ENCODE data around the gene GAS6.
"Not testable (repeated sequence)": the region's sequence is repeated elsewhere in the genome, so short reads cannot be mapped to it uniquely, and the experiment has no call there.

GAS6 gene

DNA sequence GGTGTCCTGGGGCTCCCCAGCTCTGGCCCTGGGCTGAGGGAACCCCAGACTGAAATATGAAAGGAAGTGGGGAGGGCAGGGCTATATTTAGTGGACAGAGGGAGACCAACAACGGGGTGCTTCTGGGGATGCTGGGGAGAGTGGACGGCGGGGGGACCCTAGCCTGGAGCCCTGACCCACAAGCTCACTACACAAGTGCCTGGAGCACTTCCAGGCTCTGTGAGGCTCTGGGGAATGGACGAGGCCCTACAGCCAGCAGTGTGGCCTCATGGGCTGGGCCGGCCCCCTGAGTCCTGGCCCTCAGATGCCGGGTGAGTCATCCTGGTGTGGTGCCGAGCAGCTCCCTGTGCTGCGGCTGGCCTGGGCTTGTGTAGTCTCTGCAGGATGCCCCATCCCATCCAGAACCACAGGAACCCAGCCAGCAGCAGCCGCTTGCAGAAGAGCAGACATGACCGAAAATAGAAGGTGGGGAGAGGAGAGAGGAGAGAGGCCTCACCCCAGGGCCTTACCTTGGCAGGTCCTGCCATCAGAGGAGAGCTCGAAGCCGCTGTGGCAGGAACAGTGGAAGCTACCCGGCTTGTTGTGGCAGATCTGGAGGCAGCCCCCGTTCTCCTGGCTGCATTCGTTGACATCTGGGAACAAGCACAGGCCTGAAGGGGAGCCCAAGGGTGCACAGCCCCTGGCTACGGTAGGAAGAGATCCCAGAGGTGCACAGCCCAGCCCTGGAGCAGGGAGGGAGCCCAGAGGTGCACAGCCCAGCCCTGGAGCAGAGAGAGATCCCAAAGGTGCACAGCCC lies 26.1 kb downstream of the GAS6 start:
- DNase-seq (ENCODE audit: low read depth): no peak

DNA sequence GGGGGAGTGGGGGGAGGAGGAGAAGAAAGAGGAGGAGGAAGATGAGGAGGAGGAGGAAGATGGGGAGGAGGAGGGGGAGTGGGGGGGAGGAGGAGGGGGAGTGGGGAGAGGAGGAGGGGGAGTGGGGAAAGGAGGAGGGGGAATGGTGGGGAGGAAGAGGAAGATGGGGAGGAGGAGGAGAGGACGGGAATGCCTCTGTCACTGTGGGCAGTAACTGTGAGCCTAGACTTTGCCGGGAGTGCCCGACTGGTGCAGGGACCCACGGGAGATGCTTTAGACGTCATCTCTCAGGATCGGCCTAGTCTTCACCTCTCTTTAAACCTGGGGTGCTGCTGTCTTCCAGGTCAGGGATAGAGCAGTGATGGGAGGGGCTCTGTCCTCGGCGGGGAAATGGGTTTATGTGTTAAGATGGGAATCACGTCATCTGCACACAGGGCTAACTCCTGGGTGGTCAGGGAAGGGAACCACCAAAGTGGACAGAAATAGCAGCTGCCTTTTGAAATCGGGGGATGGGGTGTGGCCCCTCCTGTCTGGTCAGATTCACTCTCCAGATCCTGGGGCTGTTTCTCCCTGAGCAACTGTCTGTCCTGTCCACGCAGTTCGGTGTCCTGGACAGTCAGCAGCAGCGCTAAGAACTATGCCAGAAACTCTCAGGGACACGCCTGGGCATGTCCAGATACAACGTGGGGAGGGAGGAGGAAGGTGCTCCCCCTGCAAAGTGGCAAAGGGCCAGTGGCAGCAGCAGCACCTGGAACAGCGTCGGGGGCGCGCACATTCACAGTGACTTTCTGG lies 26.9 kb downstream of the GAS6 start:
- no peak for DNase-seq (ENCODE audit: low read depth)

DNA sequence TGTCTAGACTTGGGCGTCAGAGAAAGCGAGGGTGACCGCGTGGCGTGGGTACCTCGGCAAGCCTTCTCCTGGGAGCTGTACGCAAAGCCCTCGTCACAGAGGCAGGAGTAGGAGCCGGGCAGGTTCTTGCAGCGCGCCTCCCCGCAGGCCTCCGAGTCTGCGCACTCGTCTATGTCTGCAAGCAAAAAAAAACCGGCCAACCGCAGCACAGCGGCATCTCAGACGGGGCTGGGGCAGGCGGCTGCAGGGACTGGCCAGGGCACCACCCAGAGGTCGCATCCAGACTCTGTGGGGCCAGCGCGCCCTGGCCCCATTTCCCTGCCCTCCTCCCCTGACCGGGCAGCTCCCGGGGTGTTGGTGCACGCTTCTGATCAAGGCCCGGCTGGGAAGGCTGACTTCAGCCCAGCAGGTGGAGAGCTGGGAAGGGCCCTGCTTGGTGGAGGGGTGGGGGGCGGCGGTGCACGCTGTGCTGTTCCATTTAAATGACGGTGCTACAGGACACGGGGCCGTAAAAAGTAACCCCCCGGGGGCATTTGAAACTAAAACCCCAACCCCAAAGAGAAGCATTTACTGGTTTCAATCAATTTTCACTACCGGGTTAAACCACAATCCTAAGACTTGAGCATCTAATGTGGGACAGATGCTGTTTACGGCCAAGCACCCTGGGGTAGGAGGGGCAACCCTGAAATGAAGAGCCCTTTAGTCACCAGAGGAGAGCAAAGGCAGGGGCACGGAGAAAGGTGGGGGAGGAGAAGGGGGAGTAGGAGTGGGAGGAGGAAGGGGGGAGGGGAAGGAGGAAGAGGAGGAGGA lies 28.2 kb downstream of the GAS6 start:
- no peak for DNase-seq (ENCODE audit: low read depth)

DNA sequence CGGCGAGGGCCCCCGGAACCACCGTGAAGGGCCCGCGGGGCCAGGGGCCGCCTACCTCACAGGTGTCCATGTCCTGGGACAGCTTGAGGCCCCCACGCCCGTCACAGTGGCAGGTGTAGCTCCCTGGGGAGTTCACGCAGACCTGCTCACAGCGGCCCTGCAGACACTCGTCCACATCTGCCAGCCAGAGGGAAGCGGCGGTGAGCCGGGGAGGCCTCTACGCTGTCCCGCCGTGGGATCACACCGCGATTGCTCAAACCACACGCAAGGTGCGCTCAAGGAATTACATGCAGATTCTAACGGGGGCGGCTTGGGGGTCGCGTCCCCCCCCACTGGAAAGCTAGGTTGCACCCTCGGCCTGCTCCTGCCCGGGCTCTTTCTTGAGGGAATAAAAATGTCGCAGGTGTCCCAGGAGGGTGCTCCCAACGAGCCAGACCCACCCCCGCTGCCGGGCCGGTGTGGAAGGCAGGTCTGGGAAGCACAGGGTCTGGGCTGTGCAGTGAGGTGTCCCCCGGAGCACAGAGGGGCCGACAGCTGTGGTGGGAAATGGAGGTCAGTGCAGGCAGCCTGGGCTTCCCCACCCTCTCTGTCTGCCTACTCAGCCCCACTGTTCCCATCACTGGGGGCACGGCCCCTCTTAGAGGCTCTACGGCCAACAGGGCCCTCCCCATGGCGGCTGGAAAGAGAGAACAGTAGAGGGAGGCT lies 29.2 kb downstream of the GAS6 start:
- DNase-seq (ENCODE audit: low read depth): no peak

DNA sequence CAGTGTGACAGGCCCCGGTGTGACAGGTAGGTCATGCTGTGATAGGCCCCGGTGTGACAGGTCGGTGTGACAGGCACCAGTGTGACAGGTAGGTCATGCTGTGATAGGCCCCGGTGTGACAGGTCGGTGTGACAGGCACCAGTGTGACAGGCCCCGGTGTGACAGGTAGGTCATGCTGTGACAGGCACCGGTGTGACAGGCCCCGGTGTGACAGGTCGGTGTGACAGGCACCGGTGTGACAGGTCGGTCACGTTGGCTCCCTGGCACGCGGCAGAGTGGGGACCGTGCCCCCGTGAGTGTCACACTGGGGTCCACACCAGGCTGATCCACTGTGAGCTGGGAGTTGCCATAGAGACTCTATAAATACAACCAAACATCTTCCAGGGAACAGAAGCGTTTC lies 29.9 kb downstream of the GAS6 start:
- DNase-seq (ENCODE audit: low read depth): not testable (repeated sequence)

DNA sequence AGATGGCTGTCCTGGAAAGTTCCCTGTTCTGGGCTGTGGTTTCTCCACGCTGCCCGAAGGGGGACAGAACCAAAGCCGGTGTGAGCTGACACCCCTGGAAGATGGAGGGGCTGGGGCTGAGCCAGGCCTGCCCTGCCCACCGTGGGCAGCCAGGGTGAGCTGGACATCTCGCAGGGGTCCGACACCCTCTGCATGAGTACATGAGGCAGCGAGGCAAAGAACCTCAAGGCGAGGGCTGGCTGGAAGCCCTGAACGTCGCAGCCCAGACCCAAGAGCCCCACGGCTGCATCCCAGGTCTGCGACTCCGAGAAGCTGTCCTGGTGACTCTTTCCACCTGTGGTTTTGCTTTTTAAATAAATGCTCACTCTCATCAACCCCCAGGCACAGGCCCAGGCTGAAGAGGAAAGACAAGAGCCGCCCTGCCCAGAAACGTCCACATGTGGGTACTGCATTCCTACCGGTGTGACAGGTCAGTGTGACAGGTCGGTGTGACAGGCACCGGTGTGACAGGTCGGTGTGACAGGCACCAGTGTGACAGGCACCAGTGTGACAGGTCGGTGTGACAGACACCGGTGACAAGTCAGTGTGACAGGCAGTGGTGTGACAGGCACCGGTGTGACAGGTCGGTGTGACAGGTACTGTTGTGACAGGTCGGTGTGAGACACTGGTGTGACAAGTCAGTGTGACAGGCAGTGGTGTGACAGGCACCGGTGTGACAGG lies 30.6 kb downstream of the GAS6 start:
- no peak for DNase-seq (ENCODE audit: low read depth)

DNA sequence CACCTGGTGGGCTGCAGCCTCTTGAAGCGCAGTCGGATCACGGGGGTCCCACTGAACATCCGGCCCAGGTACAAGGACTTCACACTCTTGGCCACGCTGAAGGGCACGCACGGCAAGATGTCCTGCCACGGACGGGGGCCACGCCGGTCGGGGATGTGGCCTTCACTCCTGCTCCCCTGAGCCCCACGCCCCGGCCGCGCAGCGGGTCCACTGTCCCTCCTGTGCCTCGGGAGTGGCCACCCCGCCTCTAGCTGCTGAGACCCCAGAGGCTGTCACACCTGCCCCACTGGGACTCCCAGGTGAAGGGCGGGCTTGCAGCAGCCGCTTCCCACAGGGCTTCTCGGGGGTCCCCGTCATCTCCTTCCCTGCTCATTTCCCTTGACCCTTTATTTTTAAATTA lies 31.2 kb downstream of the GAS6 start:
- DNase-seq (ENCODE audit: low read depth): no peak

DNA sequence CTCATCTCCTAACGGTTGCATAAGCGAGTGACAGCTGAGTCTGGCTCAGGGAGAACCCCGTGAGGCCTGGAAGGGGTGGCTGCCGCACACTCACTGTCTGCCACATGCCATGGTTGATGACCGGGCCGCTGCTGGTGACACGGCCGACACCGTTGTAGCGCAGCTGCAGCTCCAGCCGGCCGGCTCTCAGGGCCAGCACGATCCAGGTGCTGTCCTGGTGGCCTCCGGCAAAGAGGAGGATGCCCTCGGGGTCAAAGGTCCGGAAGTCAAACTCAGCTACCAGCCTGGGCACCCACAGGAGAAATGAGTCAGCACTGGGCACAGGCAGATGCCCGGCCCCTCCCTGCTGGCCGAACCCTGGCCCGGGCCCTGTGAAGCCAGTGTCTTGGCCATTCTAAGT lies 31.7 kb downstream of the GAS6 start:
- no peak for DNase-seq (ENCODE audit: low read depth)

DNA sequence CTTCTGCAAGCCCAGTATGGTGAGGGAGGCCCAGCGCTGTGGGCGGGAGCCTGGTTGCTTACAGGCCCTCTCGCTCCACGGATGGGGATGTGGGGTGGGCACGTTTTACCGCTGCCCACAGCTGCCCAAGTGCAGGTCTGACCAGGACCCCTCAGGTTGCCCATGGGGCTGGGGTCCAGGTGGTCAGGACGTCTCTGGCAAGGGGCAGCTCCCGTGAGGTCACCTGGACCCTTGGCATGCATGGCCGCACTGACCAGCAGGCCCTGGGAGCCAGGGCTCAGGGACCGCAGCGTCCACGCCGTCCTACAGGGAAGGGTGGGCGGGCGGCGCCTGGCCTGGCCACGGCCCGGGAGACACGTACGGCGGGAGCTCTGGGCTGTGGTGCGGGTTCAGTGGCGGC lies 32.8 kb downstream of the GAS6 start:
- no peak for DNase-seq (ENCODE audit: low read depth)

DNA sequence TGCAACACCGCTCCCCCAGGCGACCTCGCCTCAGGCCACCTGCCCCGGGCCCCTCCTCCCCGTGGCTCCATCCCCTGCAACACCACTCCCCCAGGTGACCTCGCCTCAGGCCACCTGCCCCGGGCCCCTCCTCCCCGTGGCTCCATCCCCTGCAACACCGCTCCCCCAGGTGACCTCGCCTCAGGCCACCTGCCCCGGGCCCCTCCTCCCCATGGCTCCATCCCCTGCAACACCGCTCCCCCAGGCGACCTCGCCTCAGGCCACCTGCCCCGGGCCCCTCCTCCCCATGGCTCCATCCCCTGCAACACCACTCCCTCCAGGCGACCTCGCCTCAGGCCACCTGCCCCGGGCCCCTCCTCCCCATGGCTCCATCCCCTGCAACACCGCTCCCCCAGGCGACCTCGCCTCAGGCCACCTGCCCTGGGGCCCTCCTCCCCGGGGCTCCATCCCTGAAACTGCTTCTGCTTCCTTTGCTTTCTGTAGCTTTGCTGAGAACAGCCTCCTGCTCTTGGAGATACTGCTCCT lies 33.4 kb downstream of the GAS6 start:
- DNase-seq (ENCODE audit: low read depth): not testable (repeated sequence)

DNA sequence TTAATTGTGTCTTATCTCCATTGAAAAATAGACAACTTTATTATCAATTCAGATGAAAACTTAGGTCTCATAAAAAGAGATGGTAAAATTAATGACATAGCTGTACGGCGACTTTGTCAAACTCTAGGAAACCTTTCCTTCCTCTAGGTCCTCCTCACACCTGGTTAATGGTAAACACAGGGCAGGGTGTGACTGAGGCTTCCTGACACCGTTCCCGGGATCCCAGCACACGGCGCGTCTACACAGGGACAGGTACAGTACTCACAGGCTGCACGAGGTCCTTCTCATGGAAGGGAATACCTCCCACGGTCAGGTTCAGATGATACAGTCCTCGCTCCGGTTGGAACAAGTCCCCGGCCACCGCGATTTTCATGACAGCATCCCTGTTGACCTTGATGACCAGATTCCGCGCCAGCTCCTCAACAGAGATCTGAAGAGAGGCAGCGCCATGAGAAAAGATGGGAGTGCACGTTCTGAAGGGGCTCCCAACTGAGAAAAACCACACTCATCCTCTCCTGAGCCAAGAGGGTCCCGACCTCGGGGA lies 35.5 kb downstream of the GAS6 start:
- DNase-seq (ENCODE audit: low read depth): no peak

DNA sequence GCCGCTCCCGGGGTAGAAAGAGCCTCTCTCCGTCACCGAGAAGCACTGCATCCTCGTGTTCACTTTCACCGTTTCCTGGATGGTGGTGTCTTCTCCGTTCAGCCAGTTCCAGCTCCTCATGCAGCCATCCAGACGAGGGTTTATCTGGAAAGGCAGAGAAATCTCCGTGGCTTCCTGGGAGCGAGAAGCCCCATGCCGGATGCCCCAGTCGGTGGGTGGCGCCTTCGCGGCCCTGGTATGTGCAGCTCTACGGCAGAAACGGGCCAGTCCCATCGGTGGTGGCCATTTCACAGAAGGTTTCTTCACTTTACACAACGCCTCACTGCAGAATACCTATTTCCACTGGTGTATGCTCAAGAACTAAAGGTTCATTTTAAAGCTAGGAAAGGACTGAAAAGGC lies 36.9 kb downstream of the GAS6 start:
- DNase-seq (ENCODE audit: low read depth): no peak

DNA sequence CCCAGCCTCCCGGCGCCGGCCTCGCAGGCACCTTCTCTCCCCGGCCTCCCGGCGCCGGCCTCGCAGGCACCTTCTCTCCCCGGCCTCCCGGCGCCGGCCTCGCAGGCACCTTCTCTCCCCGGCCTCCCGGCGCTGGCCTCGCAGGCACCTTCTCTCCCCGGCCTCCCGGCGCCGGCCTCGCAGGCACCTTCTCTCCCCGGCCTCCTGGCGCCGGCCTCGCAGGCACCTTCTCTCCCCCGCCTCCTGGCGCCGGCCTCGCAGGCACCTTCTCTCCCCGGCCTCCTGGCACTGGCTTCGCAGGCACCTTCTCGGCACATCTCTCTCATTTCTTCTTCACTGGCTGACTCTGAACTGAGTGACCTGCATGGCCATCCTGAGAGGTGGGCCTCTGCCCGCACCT lies 37.4 kb downstream of the GAS6 start:
- DNase-seq (ENCODE audit: low read depth): not testable (repeated sequence)

DNA sequence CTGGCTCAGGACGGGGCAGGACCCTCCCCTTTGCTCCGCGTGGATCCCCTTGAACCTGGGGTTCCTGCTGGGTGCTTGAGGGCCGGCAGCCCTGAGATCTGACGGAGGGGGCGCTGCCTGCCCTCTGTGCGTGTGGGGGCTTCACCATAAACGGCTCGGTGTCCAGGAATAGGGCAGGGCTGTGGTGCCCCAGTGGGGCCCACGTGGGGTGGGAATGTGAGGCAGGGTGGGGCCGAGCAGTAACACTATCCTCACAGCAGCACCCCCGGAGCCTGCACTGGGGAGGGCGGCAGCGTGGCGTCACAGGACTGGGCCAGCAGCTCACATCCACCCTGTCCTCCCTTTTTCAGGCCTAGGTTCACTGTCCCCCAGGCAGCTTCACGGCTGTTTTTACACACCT lies 38.0 kb downstream of the GAS6 start:
- DNase-seq (ENCODE audit: low read depth): no peak

DNA sequence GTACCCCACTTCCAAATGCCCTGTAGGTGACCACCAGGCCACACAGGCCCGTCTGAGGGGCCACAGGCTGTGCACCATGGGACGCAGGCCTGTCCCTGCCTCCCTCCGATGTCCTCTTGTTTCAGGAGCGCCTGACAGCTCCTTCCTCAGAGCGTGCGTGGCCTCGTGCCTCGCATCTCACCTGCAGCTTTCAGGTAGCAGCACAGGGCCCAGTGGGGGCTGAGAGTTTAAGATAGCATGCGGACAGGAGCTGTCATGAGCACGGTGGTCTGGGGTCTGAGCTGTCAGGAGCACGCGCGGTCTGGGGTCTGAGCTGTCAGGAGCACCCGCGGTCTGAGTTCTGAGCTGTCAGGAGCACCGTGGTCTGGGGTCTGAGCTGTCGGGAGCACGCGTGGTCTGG lies 40.1 kb downstream of the GAS6 start:
- no peak for DNase-seq (ENCODE audit: low read depth)

DNA sequence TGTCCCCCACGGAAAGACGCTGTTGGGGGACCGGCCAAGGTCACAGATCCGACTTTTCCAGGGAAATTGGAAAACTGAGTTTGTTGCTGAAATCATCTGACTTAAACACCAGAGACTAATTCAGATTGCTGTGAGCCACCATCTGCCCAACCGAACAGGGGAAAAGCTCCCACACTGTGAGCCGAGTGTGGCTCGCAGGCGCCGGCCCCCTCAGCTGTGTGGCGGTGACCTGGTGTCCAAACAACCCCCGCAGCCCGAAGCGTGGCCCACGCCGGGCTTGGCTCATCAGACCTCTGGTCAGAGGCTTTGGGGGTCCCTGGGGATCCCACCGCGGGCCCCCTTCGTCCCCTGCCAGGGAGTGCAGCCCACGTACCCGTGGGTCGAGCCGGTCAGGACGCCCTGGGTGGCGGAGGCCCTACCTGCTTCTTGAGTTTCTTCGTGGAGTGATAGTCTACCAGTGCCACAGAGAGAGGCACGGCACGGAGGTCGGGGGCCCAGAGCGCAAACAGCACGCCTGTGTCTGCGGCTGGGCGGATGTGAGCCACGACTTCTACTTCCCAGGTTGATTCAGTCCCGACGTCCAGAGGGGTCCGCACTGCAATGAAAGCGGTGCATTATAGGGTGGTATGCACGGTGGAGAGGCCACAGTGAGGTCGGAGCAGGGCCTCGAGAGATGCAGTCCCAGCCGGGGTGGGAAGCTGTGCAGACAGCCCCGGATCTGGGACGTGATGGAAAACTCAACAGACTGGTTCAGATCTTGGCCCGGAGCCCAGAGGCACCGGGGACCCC lies 40.7 kb downstream of the GAS6 start:
- no peak for DNase-seq (ENCODE audit: low read depth)

DNA sequence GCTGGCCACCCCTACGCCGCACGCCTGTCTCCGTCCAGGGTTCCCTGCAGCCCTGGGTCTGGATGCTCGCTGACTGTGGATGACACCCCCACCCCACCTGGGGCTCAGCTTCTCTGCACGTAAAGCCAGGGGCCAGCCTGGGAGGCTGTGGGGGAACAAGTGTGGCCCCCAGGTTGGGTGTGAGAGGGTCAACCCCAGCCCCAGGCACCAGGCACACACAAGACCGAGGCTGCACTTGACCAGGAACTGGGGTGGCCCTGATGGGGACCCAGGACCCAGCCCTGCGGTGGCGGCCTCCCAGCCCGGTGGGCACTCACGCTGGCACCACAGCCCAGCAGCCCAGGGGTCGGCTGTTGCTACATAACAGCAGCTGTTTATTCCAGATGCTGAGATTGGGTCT lies 41.6 kb downstream of the GAS6 start:
- no peak for DNase-seq (ENCODE audit: low read depth)

DNA sequence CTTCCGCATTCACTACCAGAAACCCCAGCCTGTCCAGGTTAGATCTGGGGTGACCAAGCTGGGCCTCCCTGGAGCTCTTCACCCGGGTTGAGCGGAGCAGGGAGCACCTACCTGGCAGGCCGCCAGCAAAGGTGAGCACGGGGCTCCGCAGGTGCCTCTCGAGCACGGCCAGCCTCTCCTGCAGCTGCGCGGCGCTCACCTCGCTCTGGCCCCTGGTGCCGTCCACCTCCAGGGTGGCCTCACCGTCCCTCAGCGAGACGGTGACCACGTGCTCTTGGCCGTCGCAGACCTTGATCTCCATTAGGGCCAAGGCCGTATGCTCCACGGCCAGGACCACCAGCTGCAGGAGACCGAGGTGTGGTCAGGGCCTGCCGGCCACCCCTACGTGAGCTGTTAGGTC lies 42.0 kb downstream of the GAS6 start:
- DNase-seq (ENCODE audit: low read depth): no peak

DNA sequence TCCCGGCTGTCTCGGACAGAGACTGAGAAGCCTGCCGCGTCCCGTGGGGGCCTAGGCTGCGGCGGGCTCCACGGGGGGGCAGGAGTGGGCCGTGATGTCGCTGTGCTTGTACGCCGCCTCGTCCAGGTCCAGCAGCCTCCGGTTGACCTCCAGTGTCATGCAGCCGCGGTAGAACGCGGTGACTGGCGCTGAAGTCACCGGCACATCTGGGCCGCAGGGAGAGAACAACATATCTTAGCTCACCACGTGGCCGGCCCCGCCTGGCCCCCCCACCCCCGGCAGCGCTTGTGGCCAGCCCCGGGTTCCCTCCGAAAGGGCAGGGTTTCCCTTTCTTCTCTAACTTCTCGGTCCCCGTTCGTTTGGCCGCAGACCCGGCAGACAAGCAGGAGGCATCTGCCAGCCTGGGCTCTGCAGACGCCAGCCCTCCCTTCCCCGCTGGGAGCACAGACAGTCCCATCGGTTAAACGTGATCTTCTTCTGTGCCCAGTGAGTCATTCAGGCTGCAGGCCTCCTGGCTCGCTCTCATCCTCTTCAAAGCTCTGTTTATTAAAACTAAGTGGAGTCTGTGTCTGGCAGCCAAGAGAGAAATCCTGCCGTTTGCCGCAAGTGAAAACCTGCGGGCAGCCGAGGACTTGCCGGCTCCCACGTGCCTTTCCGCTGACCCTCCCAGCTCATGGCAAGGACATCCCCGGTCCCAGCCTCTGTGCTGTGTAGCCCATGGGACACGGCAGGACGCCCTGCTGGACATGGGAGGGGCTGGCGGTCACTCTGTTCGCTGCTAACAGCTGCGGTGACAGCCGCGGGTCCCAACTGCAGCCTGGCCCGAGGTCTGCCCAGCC lies 42.8 kb downstream of the GAS6 start:
- no peak for DNase-seq (ENCODE audit: low read depth)

Measured in stimulated activated CD8-positive, alpha-beta memory T cell treated with anti-CD3 and anti-CD28 coated beads, Interleukin-4, amount 100 ng/mL, for 24 hours (primary cell).